HG03442 (cell line): Measurements from ENCODE around the gene WDR31.
"Not testable (repeated sequence)": the region's sequence is repeated elsewhere in the genome, so short reads cannot be mapped to it uniquely, and the experiment has no call there.

ENCODE experiments used
- ATAC-seq: cut with Tn5 transposase; IDR thresholded peaks from one replicate; pipeline ENCODE4 v1.9.1; 2021; ENCODE audit warnings: mild to moderate bottlenecking, moderate library complexity; ENCODE audit not compliant: unreplicated experiment

Gene WDR31

GRCh38 chr9:113298924-113299770, 40.9 kb downstream of the WDR31 start:
- no peak for ATAC-seq

GRCh38 chr9:113298311-113298710, 41.8 kb downstream of the WDR31 start:
- no peak for ATAC-seq

GRCh38 chr9:113296796-113297558, 43.1 kb downstream of the WDR31 start:
- no peak for ATAC-seq

- not testable (repeated sequence) for ATAC-seq
These were observed 43.8 kb downstream of the WDR31 start for GRCh38 chr9:113296247-113296646.

- ATAC-seq = no peak
These were observed 46.7 kb downstream of the WDR31 start for GRCh38 chr9:113293285-113293878.

GRCh38 chr9:113290052-113290607, 49.9 kb downstream of the WDR31 start:
- ATAC-seq = no peak

- ATAC-seq = no peak
These were observed 51.0 kb downstream of the WDR31 start for GRCh38 chr9:113289091-113289490.

GRCh38 chr9:113281356-113281755, 58.7 kb downstream of the WDR31 start:
- ATAC-seq = no peak

GRCh38 chr9:113278840-113279239, 61.2 kb downstream of the WDR31 start:
- ATAC-seq = no peak

GRCh38 chr9:113275157-113276131, 64.6 kb downstream of the WDR31 start, which contains the start of the genes CDC26 and PRPF4:
Gene CDC26, minus strand, starts transcription at chr9:113275572. Its CDS starts 3,065 bp downstream, at chr9:113272507.
Gene PRPF4, plus strand, starts transcription at chr9:113275658. Its CDS starts 86 bp downstream, at chr9:113275744.
- peak; percentile 97 for ATAC-seq

- ATAC-seq = no peak
These were observed 65.5 kb downstream of the WDR31 start for GRCh38 chr9:113274474-113275156.

GRCh38 chr9:113269871-113270270, 70.2 kb downstream of the WDR31 start:
- no peak for ATAC-seq

- no peak for ATAC-seq
These were observed 70.7 kb downstream of the WDR31 start for GRCh38 chr9:113269355-113269754.

- no peak for ATAC-seq
These were observed 72.0 kb downstream of the WDR31 start for GRCh38 chr9:113267911-113268566.

GRCh38 chr9:113266174-113266573, 73.9 kb downstream of the WDR31 start:
- ATAC-seq = no peak
